IMR-90 (cell line): ENCODE results near the gene GCNT2. TPM values are rescaled to one million over a fixed set of nuclear protein-coding genes. Genes with fewer than 3 reads are reported as not detected.

Source experiments
- ATAC-seq: fragments of 200-7000 bp; cut with Tn5 transposase; 2 replicates; pipeline ENCODE4 v1.9.1; 2020; ENCODE audit warnings: low read depth, mild to moderate bottlenecking, moderate library complexity
- BruUV-seq: library from RNA; stranded (reverse); fragments of 400-500 nt; replicated peaks from 2 replicates; lab custom pipeline; 2021; lab: Mats Ljungman, UMichigan
- CTCF ChIA-PET: fragments of 300-600 bp; formaldehyde crosslinking; extraction: SDS; loops from one replicate; lab custom pipeline; 2021; ENCODE audit warnings: antibody characterized with exemption; lab: Yijun Ruan, JAX
- POLR2A ChIA-PET: fragments of 300-600 bp; sonication (Branson Sonifier 250); formaldehyde crosslinking; loops from one replicate; lab custom pipeline; 2022; ENCODE audit warnings: antibody characterized with exemption; ENCODE audit not compliant: unreplicated experiment; lab: Charles Lee
- DNase-seq: peaks from one replicate; pipeline ENCODE4 v3.0.0; 2013
- H2AFZ ChIP-seq: replicated peaks from 2 replicates; pipeline ENCODE3; 2013; ENCODE audit warnings: low read length, mild to moderate bottlenecking; ENCODE audit not compliant: poor library complexity
- H2AK5ac ChIP-seq: 2 replicates; pipeline ENCODE4 v1.6.1; 2013; ENCODE audit warnings: low read depth, low read length, inconsistent platforms
- H2AK9ac ChIP-seq: replicated peaks from 2 replicates; pipeline ENCODE3; 2013; ENCODE audit warnings: mild to moderate bottlenecking, low read depth, low read length, moderate library complexity; ENCODE audit not compliant: poor library complexity
- H2BK120ac ChIP-seq: 2 replicates; pipeline ENCODE4 v1.6.1; 2013; ENCODE audit warnings: low read depth, low read length, inconsistent platforms
- H2BK15ac ChIP-seq: 3 replicates; pipeline ENCODE4 v1.6.1; 2013; ENCODE audit warnings: low read depth, low read length, inconsistent platforms
- H2BK20ac ChIP-seq: 2 replicates; pipeline ENCODE4 v1.6.1; 2013; ENCODE audit warnings: low read depth, mild to moderate bottlenecking, inconsistent platforms, low read length, moderate library complexity
- H2BK5ac ChIP-seq: 2 replicates; pipeline ENCODE4 v1.6.1; 2013; ENCODE audit warnings: mild to moderate bottlenecking, low read depth, low read length, inconsistent platforms; ENCODE audit not compliant: poor library complexity, severe bottlenecking
- H3K14ac ChIP-seq: replicated peaks from 2 replicates; pipeline ENCODE4 v1.6.1; 2013; ENCODE audit warnings: low read depth, low read length, inconsistent platforms
- H3K18ac ChIP-seq: 2 replicates; pipeline ENCODE4 v1.6.1; 2013; ENCODE audit warnings: low read depth, low read length, control low read depth
- H3K23ac ChIP-seq: 2 replicates; pipeline ENCODE4 v1.6.1; 2013; ENCODE audit warnings: low read depth, low read length, inconsistent platforms
- H3K27ac ChIP-seq: 2 replicates; pipeline ENCODE4 v1.5.1; 2013; ENCODE audit warnings: mild to moderate bottlenecking, control low read depth, low read length; ENCODE audit not compliant: insufficient read depth
- H3K27me3 ChIP-seq: 2 replicates; pipeline ENCODE4 v1.6.1; 2013; ENCODE audit warnings: low read length; ENCODE audit not compliant: control insufficient read depth, insufficient read depth
- H3K36me3 ChIP-seq: 2 replicates; pipeline ENCODE4 v1.6.1; 2013; ENCODE audit warnings: low read length, mixed read lengths; ENCODE audit not compliant: control insufficient read depth, insufficient read depth
- H3K4ac ChIP-seq: 2 replicates; pipeline ENCODE4 v1.6.1; 2013; ENCODE audit warnings: low read depth, low read length, inconsistent platforms
- H3K4me1 ChIP-seq: 2 replicates; pipeline ENCODE4 v1.6.1; 2013; ENCODE audit warnings: low read length, mixed read lengths; ENCODE audit not compliant: control insufficient read depth, insufficient read depth
- H3K4me2 ChIP-seq: 2 replicates; pipeline ENCODE4 v1.6.1; 2013; ENCODE audit warnings: low read depth, mild to moderate bottlenecking, control low read depth, low read length, moderate library complexity
- H3K4me3 ChIP-seq: 2 replicates; pipeline ENCODE4 v1.5.1; 2013; ENCODE audit warnings: low read depth, mild to moderate bottlenecking, control low read depth, low read length, moderate library complexity; ENCODE audit not compliant: insufficient read depth
- H3K56ac ChIP-seq: 2 replicates; pipeline ENCODE4 v1.6.1; 2013; ENCODE audit warnings: low read length, inconsistent platforms; ENCODE audit not compliant: insufficient read depth; ENCODE audit errors: extremely low read depth
- H3K79me1 ChIP-seq, 2 experiments: 2 replicates each; pipeline ENCODE4 v1.6.1; 2013; ENCODE audit warnings: low read length in 2 of 2, inconsistent platforms in 1 of 2, low read depth in 1 of 2
- H3K9ac ChIP-seq: 2 replicates; pipeline ENCODE4 v1.6.1; 2013; ENCODE audit warnings: low read depth, low read length, control low read depth
- H3K9me1 ChIP-seq: 2 replicates; pipeline ENCODE4 v1.6.1; 2013; ENCODE audit warnings: low read length, inconsistent platforms; ENCODE audit not compliant: insufficient read depth
- H3K9me3 ChIP-seq: 2 replicates; pipeline ENCODE4 v1.6.1; 2013; ENCODE audit warnings: low read length; ENCODE audit not compliant: control insufficient read depth, insufficient read depth
- H4K20me1 ChIP-seq: 2 replicates; pipeline ENCODE4 v1.6.1; 2013; ENCODE audit warnings: low read length, inconsistent platforms; ENCODE audit not compliant: insufficient read depth
- H4K5ac ChIP-seq: 2 replicates; pipeline ENCODE4 v1.6.1; 2013; ENCODE audit warnings: mild to moderate bottlenecking, low read depth, low read length, control low read depth
- H4K8ac ChIP-seq, 2 experiments: 2 replicates each; pipeline ENCODE4 v1.6.1; 2013; ENCODE audit warnings: low read depth in 2 of 2, low read length in 2 of 2, control low read depth in 1 of 2, inconsistent platforms in 1 of 2
- H4K91ac ChIP-seq: 2 replicates; pipeline ENCODE4 v1.6.1; 2013; ENCODE audit warnings: low read depth, low read length, inconsistent platforms; ENCODE audit not compliant: insufficient read depth
- CHD1 ChIP-seq: IDR thresholded peaks from 2 replicates; pipeline ENCODE4 v1.6.1; 2012; ENCODE audit warnings: low read depth, low read length, improper control_type of control experiment
- ELK1 ChIP-seq: fragments of 150-350 bp; IDR thresholded peaks from 2 replicates; pipeline ENCODE4 v1.6.1; 2016; ENCODE audit warnings: low read depth, mild to moderate bottlenecking, low read length, moderate library complexity, borderline replicate concordance
- MXI1 ChIP-seq: IDR thresholded peaks from 2 replicates; pipeline ENCODE4 v1.6.1; 2012; ENCODE audit warnings: low read depth, mild to moderate bottlenecking, low read length, moderate library complexity, borderline replicate concordance
- POLR2A ChIP-seq: IDR thresholded peaks from 2 replicates; pipeline ENCODE4 v1.6.1; 2012; ENCODE audit warnings: mild to moderate bottlenecking, low read depth, low read length
- RCOR1 ChIP-seq: IDR thresholded peaks from 2 replicates; pipeline ENCODE4 v1.6.1; 2012; ENCODE audit warnings: mild to moderate bottlenecking, low read length, improper control_type of control experiment; ENCODE audit not compliant: insufficient replicate concordance
- RFX5 ChIP-seq: IDR thresholded peaks from 2 replicates; pipeline ENCODE4 v1.8.0; 2012; ENCODE audit warnings: low read depth, mild to moderate bottlenecking, low read length, moderate library complexity
- SMC3 ChIP-seq: fragments of 150-350 bp; IDR thresholded peaks from 2 replicates; pipeline ENCODE4 v1.6.1; 2016; ENCODE audit warnings: low read depth, mild to moderate bottlenecking, antibody characterized with exemption, low read length, moderate library complexity
- WGBS, 2 experiments: methylation state at CpG; one replicate each; pipeline versions ENCODE4 v1.1.5 to v1.1.7; 2013; ENCODE audit warnings: missing lambda C conversion rate in 2 of 2; ENCODE audit not compliant: insufficient read length in 1 of 2; ENCODE audit errors: extremely low coverage in 2 of 2; 5-methylcytosine and 5-hydroxymethylcytosine counted together
- dilution Hi-C: fragments of 300-500 bp; cut with HindIII; formaldehyde crosslinking; loops from one replicate; pipeline ENCODE4 v1.14.3; 2018; ENCODE audit warnings: low sequenced_read_pairs; ENCODE audit not compliant: unreplicated experiment
- in situ Hi-C: fragments of 300-500 bp; cut with MboI; formaldehyde crosslinking; loops from 3 replicates; pipeline ENCODE4 v1.14.3; 2019; ENCODE audit warnings: low sequenced_read_pairs, inconsistent platforms, mixed read lengths
- intact Hi-C: fragments of 100-400 bp; cut with micrococcal nuclease; formaldehyde crosslinking; loops from 2 replicates; pipeline ENCODE4 v1.10.0; 2022
- polyA plus RNA-seq, 3 experiments: library from polyadenylated mRNA; depleted of rRNA; stranded (reverse); fragments of >200 nt; gene quantifications; 2 replicates each; pipeline ENCODE4 v1.2.3, GENCODE V29; 2012; ENCODE audit warnings: low replicate concordance in 1 of 3
- total RNA-seq: library from RNA; depleted of rRNA; stranded (reverse); fragments of >200 nt; gene quantifications from 2 replicates; pipeline ENCODE4 v1.2.3, GENCODE V29; 2012

Gene GCNT2
- total and polyA plus RNA-seq, 2 of the 4 experiments (the other 2 are of a cell fraction), result 0.34 to 0.90 TPM

GRCh38 chr6:10556992-10557391 lies 35.8 kb downstream of the GCNT2 start:
- Histone ChIP-seq H3K27me3 (no peaks in the 10 kb centered on the region), H2AFZ (no peak overlapping the region), H3K4me3 (no peak overlapping the region), H3K4me2 (no peak overlapping the region), H4K91ac (no peak overlapping the region), H3K14ac (no peak overlapping the region), H2BK15ac (no peak overlapping the region), H4K8ac (no peak overlapping the region), H2BK120ac (no peak overlapping the region), H3K9ac (no peak overlapping the region), H3K9me3 (no peaks in the 10 kb centered on the region), H2BK5ac (no peak overlapping the region), H4K20me1 (no peaks in the 10 kb centered on the region), H3K27ac (no peak overlapping the region), H2BK20ac (no peak overlapping the region), H2AK9ac (no peak overlapping the region), H2AK5ac (no peak overlapping the region), H3K79me1 (no peaks in the 10 kb centered on the region), H3K4me1 (peaks cover 5% of the 10 kb centered on the region; the same call in 1 of the 2 replicates), H3K23ac (no peak overlapping the region), H4K5ac (no peak overlapping the region; the same call in 1 of the 2 replicates), H3K4ac (no peak overlapping the region), H3K36me3 (no peaks in the 10 kb centered on the region), H3K18ac (no peak overlapping the region; the same call in 1 of the 2 replicates), H3K56ac (no peak overlapping the region), H3K9me1 (peaks cover 2% of the 10 kb centered on the region; the same call in 1 of the 2 replicates)
- TF ChIP-seq CHD1, result no peak
- TF ChIP-seq SMC3, result no peak
- TF ChIP-seq MXI1, result no peak
- TF ChIP-seq POLR2A, result no peak
- no peak for TF ChIP-seq RFX5
- TF ChIP-seq RCOR1, result no peak
- no peak for TF ChIP-seq ELK1
- POLR2A ChIA-PET, result no interaction called here
- CTCF ChIA-PET, result no interaction called here
- ATAC-seq (no peak), DNase-seq (no peak)
- no TSS peak for BruUV-seq
- dilution Hi-C loops (no loop called here), intact Hi-C loops (no loop called here), in situ Hi-C loops (no loop called here)
- 60% methylated on average over 1 of the region's 6 CpGs; no CpG with 5 or more reads in 1 of the 2 experiments for WGBS, 2 experiments
